HS-27A (cell line): ENCODE data around the gene CES2.
"Not testable (repeated sequence)": the region's sequence is repeated elsewhere in the genome, so short reads cannot be mapped to it uniquely, and the experiment has no call there.

Source experiments
- DNase-seq: peaks from one replicate; pipeline ENCODE4 v3.0.0-alpha.2; 2012; ENCODE audit warnings: low read depth, missing footprints

The CES2 gene

DNA sequence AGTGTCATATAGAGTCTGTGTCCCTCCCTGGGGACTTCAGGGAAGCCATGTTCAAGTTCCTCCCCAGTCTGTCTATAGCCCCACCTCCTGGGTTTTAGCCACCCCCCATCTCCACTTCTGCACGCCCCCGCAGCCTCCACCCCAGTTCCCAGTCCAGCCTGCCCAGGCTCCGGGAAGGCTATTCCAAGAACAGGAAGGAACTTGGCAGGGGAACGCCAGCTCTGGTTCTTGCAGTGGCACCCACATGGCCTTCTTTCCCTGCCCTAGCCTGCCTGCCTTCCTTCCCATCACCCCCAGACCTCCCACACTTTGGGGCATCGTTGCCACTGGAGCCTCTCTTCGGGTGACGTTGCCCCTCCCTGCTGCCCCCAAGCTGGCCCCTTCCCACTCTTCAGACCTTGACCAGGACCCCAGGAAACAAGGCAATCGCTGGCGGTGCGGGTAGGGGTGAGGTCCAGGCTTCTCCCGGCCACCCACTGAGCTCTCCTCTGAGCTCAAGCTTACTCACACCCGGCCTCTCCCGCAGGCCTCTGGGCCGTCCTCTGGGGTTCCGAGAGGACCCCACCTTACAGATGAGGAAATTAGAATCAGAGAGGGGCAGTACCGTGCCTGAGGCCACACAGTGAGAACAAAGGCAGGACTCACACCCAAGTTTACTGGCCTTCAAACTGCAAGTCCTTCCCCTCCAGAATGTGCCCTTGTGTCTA lies 43.8 kb downstream of the CES2 start:
- DNase-seq, result no peak

- DNase-seq, result no peak
Measured at GRCh38 chr16:66983033-66983432, 47.7 kb downstream of the CES2 start.

DNA sequence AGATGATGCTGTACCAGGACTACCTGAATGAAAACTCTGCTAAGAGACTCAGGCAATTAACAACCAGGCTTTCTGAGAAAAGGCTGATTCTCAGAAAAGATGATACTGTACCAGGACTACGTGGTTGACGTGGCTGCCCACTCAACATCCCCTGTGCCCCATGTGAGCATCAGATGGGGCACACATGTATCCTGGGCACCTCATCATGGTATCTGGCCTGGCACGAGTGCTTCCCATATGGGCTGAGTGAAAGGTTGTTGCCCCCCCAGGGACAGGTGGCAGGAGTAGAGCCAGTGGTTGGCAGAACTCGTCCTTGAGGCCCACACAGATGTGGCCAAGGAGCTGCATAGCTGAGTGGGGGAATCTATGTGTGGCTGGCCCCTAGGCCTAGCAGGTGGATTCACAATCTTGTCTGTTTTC lies 49.6 kb downstream of the CES2 start:
- no peak for DNase-seq

GRCh38 chr16:66986559-66986958 lies 51.2 kb downstream of the CES2 start:
- no peak for DNase-seq

GRCh38 chr16:66988197-66988788 lies 53.0 kb downstream of the CES2 start, which contains the start of gene CES4A:
Gene CES4A, plus strand, starts transcription at chr16:66988589. Its CDS starts 184 bp downstream, at chr16:66988773.
- DNase-seq, result no peak

DNA sequence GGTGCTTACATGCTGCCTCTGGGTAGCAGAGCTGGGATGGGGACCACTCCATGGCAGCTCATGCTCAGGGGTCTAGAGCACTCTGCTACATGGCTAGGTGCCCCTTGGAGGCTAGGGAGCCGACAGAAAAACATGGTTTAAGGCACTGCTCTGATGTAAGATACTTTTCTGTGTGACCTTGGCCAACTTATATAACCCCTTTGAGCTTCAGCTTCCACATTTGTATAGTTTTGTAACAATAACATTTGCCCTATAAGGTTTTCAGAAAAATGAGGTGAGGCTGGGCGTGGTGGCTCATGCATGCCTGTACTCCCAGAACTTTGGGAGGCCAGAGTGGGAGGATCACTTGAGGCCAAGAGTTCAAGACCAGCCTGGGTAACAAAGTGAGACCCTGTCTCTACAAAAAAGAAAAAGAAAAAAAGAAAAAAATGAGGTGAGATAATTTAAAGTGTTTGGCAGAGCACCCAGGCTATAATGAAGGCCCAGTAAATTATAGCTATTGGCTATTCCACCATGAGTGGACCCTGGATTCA lies 56.3 kb downstream of the CES2 start:
- no peak for DNase-seq

- DNase-seq, result not testable (repeated sequence)
Measured at GRCh38 chr16:66993558-66993957, 58.2 kb downstream of the CES2 start.
